Lower lobe of right lung (tissue), 2 donors: ENCODE measurements around the gene NSMCE3. TPM values are rescaled to one million over a fixed set of nuclear protein-coding genes. Genes with fewer than 3 reads are reported as not detected.
A peak's percentile ranks its signal among the peaks of the same experiment; 100 is the strongest.

Experiments used
- ATAC-seq, 2 donors: fragments of 200-7000 bp; cut with Tn5 transposase; one replicate each; pipeline ENCODE4 v1.9.1; 2020 to 2022; ENCODE audit warnings: mild to moderate bottlenecking in 2 of 2, moderate library complexity in 2 of 2
- DNase-seq: peaks from one replicate; pipeline ENCODE4 v3.0.0-alpha.2; 2020
- H3K27ac ChIP-seq: fragments of 200-600 bp; one replicate; pipeline ENCODE4 v1.8.0; 2022
- H3K27me3 ChIP-seq: fragments of 200-600 bp; one replicate; pipeline ENCODE4 v1.8.0; 2022; ENCODE audit warnings: low read depth
- H3K36me3 ChIP-seq: fragments of 200-600 bp; one replicate; pipeline ENCODE4 v1.8.0; 2022; ENCODE audit warnings: mild to moderate bottlenecking
- H3K4me1 ChIP-seq: fragments of 200-600 bp; one replicate; pipeline ENCODE4 v1.8.0; 2022
- H3K4me3 ChIP-seq: fragments of 200-600 bp; one replicate; pipeline ENCODE4 v1.8.0; 2022; ENCODE audit warnings: mild to moderate bottlenecking
- H3K9me3 ChIP-seq: fragments of 200-600 bp; one replicate; pipeline ENCODE4 v1.8.0; 2022
- CTCF ChIP-seq: fragments of 200-600 bp; IDR thresholded peaks from one replicate; pipeline ENCODE4 v1.8.0; 2022; ENCODE audit warnings: antibody characterized with exemption, mild to moderate bottlenecking
- intact Hi-C: fragments of 100-400 bp; cut with DNase I; formaldehyde crosslinking; loops from one replicate; pipeline ENCODE4 v1.11.0; 2022
- total RNA-seq: library from RNA; stranded (reverse); fragmentation: NEBNext Ultra II Directional; extraction: Animal tissue kit (Norgen Biotek cat#: 25700); gene quantifications from one replicate; pipeline ENCODE4 v1.2.1, GENCODE V29; 2021
- donor health status: DM: no; HTN: yes; CAD: no; lungs with severe emphysema.

NSMCE3 gene
- total RNA-seq, 1 donor from 2014 or later, result 6.2 TPM

- no peaks in the 10 kb centered on the region for H3K36me3 ChIP-seq
- H3K4me3 ChIP-seq, result no peak overlapping the region
- no peaks in the 10 kb centered on the region for H3K9me3 ChIP-seq
- DNase-seq (no peak), ATAC-seq (no peak)
- no peaks in the 10 kb centered on the region for H3K27me3 ChIP-seq
- peaks cover 24% of the 10 kb centered on the region for H3K4me1 ChIP-seq
- intact Hi-C loops, result no loop called here
- H3K27ac ChIP-seq, result no peak overlapping the region
- no peak for TF ChIP-seq CTCF
Observed at GRCh38 chr15:29272219-29272618, 2.6 kb upstream of the NSMCE3 start.

- ATAC-seq, result no peak
- no peak overlapping the region for H3K27ac ChIP-seq
Observed at GRCh38 chr15:29270976-29271375, 1.4 kb upstream of the NSMCE3 start.

GRCh38 chr15:29270169-29270955, 740 bp upstream of the NSMCE3 start:
- H3K4me3 ChIP-seq, result peak overlapping the region; percentile 87
- H3K27ac ChIP-seq, result peak overlapping the region; percentile 94
- H3K9me3 ChIP-seq, result no peaks in the 10 kb centered on the region
- H3K36me3 ChIP-seq, result no peaks in the 10 kb centered on the region
- no peak for TF ChIP-seq CTCF
- DNase-seq (no peak), ATAC-seq (peak in 1 of 2 donors; percentile 9)
- intact Hi-C loops, result no loop called here
- H3K27me3 ChIP-seq, result no peaks in the 10 kb centered on the region
- H3K4me1 ChIP-seq, result peaks cover 29% of the 10 kb centered on the region

More at GRCh38 chr15:29270976-29271375, 1.4 kb upstream of the NSMCE3 start:
- Histone ChIP-seq H3K36me3 (no peaks in the 10 kb centered on the region), H3K27me3 (no peaks in the 10 kb centered on the region), H3K4me1 (peaks cover 29% of the 10 kb centered on the region), H3K4me3 (no peak overlapping the region), H3K9me3 (no peaks in the 10 kb centered on the region)
- no peak for TF ChIP-seq CTCF
- intact Hi-C loops, result no loop called here
- no peak for DNase-seq

GRCh38 chr15:29268706-29269484, 727 bp downstream of the NSMCE3 start:
- H3K27ac ChIP-seq, result peak overlapping the region; percentile 94

More at GRCh38 chr15:29268706-29269484, 727 bp downstream of the NSMCE3 start:
- Histone ChIP-seq H3K36me3 (no peaks in the 10 kb centered on the region), H3K9me3 (no peaks in the 10 kb centered on the region), H3K4me1 (peaks cover 29% of the 10 kb centered on the region), H3K27me3 (no peaks in the 10 kb centered on the region), H3K4me3 (peak overlapping the region; percentile 87)
- DNase-seq, result peak; percentile 59
- ATAC-seq, result peak; percentile 61 to 63
- intact Hi-C loops, result no loop called here
- no peak for TF ChIP-seq CTCF
